SU-DHL-6 (cell line): ENCODE results near the gene CNTN1.

Source experiments
- EZH2phosphoT487 ChIP-seq: fragments of 200-600 bp; sonication (generic), shearing (Covaris generic); conservative IDR thresholded peaks from 2 replicates; pipeline ENCODE4 v1.6.1; 2018; ENCODE audit warnings: mild to moderate bottlenecking, antibody characterized with exemption, low read length, moderate library complexity, mixed read lengths
- TF ChIP-seq, protein P1 (sequence below): fragments of 200-600 bp; sonication (generic); IDR thresholded peaks from one replicate; pipeline ENCODE4 v1.5.1; 2017; ENCODE audit warnings: antibody characterized with exemption, mild to moderate bottlenecking, low read length, moderate library complexity; ENCODE audit not compliant: insufficient read depth, poor library complexity, severe bottlenecking

DNA sequence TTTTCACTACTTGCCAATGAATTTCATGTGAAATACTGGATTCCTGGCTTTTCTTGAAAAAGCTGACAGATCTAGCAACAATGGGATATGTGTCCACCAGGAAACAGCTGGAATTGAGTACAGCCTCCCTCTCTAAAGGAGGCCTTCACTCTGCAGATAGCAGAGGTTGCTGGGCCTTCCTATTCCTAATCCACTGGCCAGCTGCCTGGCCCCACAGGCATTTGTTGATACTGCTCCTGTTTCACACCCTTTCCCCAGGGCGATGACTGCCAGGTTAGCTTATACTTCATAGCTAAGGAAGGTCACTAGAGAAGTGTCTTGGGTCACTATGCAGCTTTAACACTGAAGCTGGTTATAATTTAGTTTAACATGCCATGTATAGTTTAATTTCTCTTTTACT lies 408.3 kb downstream of the CNTN1 start:
- TF ChIP-seq, protein P1, sequence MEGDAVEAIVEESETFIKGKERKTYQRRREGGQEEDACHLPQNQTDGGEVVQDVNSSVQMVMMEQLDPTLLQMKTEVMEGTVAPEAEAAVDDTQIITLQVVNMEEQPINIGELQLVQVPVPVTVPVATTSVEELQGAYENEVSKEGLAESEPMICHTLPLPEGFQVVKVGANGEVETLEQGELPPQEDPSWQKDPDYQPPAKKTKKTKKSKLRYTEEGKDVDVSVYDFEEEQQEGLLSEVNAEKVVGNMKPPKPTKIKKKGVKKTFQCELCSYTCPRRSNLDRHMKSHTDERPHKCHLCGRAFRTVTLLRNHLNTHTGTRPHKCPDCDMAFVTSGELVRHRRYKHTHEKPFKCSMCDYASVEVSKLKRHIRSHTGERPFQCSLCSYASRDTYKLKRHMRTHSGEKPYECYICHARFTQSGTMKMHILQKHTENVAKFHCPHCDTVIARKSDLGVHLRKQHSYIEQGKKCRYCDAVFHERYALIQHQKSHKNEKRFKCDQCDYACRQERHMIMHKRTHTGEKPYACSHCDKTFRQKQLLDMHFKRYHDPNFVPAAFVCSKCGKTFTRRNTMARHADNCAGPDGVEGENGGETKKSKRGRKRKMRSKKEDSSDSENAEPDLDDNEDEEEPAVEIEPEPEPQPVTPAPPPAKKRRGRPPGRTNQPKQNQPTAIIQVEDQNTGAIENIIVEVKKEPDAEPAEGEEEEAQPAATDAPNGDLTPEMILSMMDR: no peak
- TF ChIP-seq EZH2phosphoT487: no peak
